ENCODE measurements around the gene C3.
"Not testable (repeated sequence)": the region's sequence is repeated elsewhere in the genome, so short reads cannot be mapped to it uniquely, and the experiment has no call there.

DNA sequence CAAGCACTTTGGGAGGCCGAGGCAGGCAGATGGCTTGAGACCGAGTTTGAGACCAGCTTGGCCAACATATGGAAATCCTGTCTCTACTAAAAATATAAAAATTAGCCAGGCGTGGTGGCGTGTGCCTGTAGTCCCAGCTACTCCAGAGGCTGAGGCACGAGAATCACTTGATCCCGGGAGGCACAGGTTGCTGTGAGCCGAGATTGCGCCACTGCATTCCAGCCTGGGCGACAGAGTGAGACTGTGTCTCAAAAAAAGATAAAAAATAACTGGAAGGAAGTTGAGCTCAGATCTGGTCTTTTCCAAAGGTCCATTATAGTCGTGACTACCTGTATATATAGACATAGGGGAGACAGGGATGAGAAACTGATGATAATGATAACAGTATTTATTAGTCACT lies 28.1 kb upstream of the C3 start:
- TF ChIP-seq, protein P1, sequence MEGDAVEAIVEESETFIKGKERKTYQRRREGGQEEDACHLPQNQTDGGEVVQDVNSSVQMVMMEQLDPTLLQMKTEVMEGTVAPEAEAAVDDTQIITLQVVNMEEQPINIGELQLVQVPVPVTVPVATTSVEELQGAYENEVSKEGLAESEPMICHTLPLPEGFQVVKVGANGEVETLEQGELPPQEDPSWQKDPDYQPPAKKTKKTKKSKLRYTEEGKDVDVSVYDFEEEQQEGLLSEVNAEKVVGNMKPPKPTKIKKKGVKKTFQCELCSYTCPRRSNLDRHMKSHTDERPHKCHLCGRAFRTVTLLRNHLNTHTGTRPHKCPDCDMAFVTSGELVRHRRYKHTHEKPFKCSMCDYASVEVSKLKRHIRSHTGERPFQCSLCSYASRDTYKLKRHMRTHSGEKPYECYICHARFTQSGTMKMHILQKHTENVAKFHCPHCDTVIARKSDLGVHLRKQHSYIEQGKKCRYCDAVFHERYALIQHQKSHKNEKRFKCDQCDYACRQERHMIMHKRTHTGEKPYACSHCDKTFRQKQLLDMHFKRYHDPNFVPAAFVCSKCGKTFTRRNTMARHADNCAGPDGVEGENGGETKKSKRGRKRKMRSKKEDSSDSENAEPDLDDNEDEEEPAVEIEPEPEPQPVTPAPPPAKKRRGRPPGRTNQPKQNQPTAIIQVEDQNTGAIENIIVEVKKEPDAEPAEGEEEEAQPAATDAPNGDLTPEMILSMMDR (IDR thresholded peaks at IDR 0.05; ENCODE audit: poor library complexity), result not testable (repeated sequence)
- not testable (repeated sequence) for TF ChIP-seq EZH2 (IDR thresholded peaks at IDR 0.05; ENCODE audit: borderline replicate concordance); EZH2phosphoT487 (IDR thresholded peaks at IDR 0.05; ENCODE audit: low read depth, severe bottlenecking, unreplicated experiment)

Measured in hepatocyte (in vitro differentiated cells).